Kasumi-1 (cell line): Measurements from ENCODE around the gene ANKRD18A.
"Not testable (repeated sequence)": the region's sequence is repeated elsewhere in the genome, so short reads cannot be mapped to it uniquely, and the experiment has no call there.

Experiments
- DNase-seq, 2 experiments: peaks; one replicate each; lab custom pipeline; 2025; lab: John Stamatoyannopoulos, UW

The ANKRD18A gene

DNA sequence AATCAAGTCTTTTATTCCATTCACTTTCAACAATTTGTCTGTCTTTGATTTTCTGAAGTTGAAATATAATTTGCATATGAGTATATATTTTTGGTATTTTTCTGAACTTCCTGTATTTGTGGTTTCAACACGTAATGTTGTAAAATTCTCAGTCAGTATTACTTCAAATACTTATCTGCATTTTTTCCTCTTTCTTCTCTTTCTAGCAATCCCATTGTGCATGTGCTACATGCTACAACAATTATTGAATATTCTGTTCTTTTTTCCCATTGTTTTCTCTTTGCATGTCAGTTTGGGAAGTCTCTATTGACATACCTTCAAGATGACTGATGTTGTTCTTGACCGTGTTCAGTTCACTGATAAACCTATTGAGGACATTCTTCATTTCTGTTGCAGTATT lies 5.6 kb upstream of the ANKRD18A start:
- DNase-seq = no peak

DNA sequence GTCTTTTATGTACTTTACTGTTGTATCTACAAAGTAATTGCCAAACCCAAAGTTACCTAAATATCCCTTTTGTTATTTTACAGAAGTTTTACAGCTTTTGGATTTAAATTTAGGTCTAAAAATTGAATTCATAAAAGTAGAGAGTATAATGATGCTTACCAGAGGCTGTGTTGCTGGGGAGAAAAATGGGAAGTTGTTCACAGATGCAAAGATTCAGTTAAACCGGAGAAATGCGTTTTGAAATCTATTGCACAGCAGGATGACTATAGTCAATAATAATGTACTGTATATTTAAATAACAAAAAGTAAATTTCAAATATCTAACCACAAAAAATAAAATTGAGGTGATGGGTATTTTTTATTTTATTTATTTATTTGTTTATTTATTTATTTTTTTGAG lies 2.6 kb upstream of the ANKRD18A start:
- peak in 1 of 2 experiments; percentile 10 for DNase-seq

DNA sequence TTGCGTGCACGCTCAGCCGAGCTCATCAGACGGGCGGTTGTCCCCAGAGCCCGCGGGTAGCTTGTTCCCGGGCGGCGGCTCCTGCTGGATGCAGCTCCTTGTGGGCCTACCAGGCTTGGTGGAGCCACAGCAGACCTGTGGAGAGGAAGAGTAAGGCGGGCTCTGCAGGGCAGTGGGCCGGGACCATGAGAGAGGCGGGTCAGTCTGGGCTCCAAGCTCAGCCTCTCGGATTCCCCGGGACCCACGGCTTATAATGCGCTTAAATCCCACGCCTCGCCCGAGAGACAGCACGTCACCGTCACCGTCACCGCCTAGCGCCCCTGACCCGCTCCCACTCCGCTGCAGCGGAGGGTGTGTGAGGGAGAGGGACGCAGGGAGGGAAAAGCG lies 1.9 kb upstream of the ANKRD18A start:
- DNase-seq = no peak

DNA sequence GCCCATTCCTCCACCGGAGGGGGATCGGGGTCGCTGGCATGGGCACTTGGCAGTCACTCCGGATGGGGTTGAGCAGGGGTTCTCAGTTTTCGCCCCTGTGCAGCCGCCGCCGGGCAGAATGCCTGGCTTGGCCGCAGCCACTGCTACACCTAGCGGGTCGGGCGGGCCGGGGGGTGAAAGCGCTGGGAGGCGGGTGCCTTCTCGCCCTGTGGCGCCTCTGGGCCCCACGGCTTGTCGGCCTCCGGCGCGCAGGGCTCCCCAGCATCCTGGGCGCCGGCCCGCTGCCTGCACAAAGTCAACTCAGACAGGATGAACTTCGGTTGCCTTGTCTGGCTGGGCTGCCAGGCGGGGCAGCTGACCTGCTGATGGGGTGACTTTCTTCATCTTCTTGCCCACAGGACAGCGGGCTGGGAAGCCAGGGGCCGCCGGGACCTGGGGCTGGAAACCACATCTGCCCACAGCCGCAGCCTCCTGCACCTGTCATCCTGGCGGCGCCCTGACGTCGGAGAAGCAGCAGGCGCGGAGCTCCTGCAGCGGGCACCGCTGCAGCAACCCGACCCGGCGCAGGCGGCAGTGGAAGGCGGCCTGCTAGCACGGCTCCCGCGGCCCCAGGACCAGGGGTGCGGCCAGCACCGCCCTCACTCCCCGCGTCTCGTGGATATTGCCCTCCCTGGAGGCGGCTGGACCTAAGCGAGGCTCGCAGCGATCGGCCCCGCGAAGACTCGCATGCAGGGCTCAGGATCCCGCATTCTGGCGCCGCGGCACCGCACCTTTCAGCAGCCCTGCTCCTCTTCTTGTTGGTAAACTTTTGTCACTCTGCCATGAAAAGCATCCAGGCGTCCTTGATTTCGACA lies 1.3 kb upstream of the ANKRD18A start:
- DNase-seq = no peak

DNA sequence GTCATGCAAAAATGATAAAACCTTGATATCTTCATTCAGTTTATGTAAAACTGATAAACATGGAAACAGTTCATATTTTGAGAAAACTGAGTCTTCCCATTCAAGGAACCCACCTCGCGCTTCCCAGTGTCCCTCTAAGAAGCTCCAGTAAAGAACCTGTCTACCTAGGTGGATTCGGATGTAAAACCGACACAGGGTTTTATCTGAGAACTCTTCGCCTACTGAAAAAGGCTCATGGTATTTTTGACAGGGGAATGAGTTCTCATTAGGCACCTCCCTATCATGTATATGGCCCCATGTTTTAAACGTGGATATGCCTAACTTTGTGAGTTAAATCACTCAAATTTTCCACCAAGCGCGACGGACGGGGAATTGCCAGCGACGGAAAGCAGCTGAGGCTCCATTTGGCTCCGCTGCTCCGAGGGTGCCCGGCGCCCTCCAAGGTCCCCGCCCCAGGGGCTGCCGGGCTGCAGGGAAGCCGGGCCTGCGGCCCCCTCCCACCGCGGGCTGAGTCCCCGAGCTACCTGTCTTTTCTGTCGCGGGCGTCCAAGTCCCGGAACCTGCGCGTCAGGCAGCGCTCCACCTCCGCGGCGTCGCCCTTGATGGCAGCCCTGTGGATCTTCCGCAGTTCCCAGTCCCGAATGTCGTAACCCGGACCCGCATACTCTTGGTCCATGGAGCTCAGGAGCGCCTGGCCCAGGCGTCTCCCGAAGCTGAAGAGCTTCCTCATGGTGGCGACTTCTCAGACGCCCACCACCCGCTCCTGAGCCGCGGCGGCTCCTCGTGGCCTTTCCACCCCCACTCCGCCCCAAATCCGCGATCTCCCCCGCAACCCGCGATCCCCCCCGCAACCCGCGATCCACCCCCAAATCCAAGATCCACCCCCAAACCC lies 594 bp downstream of the ANKRD18A start:
- DNase-seq = no peak

DNA sequence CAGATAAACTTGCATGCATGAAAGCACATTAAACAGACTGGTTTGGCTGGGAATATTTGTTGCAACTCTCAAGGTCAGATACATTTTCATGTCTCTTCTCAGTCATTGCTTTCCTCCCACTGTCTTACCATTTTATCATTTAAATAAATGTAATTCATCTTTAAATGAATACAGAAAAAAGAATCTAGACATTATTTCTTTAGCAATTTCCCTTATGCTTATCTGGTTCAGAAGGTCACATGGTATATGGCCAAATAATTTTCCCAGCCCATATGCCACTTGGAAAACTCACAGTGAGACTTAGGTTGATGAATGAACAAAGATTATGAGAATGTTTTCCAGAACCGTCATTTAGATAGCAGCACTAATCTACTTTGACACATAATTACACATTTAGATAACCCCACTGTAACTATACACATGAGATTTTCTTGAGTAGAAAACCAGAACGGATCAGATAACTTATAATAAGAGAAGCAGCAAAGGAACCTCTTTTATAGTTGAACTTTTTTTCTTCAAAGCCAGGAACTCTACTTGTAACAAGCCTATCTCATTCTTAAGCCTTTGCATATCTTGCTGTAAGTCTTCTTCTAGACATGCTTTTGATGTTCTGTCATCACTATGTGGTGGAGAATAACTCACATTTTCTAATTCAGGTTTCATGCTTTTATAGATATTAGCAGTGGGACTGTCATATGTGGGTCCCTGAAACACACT lies 22.2 kb downstream of the ANKRD18A start:
- not testable (repeated sequence) for DNase-seq

DNA sequence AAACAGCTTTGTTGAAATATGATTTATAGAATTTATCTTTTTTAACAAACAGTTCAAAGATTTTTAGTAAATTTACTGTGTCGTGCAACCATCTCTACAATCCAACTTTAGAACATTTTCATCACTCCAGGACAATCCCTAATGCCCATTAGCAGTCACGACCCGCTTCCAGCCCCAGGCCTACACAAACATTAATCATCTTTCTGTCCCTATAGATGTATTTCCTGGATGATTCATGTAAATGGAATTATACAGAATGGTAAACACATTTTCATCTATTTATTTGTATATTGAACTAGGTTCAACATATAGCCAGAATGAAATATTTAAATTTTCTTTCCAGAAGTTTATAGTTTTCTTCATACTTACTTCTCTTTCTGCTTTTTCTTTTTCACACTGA lies 25.3 kb downstream of the ANKRD18A start:
- not testable (repeated sequence) for DNase-seq

DNA sequence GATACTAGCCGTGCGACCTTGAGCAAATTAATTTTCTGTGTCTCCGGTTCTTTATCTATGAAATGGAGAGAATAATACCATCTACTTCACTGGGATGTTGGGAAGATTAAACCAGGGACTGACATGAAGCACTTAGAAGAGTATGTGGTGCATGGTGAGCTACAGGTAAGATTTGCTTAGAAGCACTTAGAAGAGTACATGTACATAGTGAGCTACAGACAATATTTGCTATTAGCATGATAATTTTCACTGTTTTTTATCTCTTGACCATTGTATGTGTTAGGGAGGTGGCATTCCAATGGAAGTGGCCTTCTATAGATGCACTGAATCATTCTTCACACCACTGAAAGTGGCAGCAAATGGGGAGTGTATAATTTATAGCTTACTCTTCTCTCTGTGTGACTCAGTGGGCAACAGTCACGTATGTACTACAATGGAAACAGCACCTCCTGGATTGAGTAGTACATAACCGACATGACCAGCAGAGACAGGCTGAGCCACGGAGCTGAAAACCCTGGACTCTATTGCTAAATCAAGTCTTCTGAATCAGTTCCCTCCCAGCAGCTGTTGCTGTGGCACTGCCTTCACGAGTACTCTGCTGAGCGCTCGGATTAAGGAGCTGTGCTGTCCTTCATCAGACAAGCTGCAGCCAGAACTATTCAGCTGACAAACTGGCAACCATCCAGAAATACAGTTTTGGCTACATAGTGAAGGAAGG lies 28.9 kb downstream of the ANKRD18A start:
- not testable (repeated sequence) for DNase-seq

DNA sequence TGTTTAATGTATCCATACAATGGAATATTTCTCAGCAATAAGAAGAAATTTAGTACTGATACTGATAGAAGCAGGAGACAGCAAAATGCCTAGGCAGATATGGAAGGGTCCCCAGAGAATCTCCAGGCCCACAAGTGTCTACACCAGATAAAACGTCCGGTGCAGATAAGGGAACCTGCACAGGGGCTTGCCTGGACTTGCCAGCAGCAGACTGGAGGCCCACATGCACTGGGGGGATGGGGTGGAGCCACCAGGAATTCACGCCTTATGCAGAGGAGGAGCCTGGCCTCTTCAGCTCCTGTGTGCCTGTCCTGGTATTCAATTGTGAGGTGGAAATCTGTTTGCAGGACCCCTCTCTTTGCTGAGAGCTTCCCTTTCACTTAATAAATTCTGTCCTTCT lies 36.6 kb downstream of the ANKRD18A start:
- DNase-seq = not testable (repeated sequence)

DNA sequence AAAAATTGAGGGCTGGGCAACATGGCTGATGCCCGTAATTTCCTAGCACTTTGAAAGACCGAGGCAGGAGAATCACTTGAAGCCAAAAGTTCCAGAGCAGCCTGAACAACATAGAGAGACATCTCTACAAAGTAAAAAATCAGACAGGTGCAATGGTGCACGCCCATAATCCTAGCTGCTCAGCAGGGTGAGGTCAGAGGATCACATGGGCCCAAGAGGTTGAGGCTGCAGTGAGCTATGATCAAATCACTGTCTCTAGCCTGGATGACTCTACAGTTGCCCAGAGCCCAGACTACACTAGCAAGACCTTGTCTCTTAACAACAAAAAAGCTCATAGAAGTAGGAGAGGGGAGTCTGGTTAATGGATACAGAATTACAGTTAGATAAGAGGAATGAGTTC lies 40.3 kb downstream of the ANKRD18A start:
- DNase-seq = not testable (repeated sequence)

DNA sequence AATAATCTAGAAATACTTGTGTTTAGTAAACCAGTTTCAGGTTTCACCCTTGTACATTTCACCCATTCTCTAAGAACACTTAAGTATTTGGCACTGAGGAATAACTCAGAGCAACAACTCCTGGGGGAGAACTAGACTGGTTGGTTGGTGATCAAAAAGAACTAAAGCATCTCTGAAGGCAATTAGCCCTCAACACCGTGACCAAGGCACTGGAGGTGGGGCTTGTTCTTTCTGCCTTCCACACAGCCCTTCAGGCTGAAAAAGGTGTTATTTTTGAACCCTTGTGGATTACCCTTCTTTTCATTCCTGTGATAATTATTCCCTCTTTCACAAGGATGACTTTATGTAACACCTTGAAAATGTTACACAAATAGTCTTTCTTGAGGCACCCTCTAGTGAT lies 44.2 kb downstream of the ANKRD18A start:
- not testable (repeated sequence) for DNase-seq

DNA sequence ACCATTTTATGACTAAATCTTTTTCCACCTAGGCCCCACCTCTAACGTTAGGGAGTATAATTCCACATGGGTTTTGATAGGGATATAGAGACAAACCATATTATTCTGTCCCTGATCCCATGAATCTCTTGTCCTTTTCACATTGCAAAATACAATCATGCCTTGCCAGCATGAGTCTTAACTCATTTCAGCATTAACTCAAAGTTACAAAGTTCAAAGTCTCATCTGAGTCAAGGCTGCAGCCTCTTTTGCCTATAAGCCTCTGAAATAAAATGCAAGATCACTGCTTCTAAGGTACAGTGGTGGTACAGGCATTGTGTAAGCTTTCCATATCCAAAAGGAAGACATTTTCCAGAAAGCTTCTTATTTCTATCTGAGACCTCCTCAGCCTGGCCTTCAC lies 54.3 kb downstream of the ANKRD18A start:
- DNase-seq = not testable (repeated sequence)

DNA sequence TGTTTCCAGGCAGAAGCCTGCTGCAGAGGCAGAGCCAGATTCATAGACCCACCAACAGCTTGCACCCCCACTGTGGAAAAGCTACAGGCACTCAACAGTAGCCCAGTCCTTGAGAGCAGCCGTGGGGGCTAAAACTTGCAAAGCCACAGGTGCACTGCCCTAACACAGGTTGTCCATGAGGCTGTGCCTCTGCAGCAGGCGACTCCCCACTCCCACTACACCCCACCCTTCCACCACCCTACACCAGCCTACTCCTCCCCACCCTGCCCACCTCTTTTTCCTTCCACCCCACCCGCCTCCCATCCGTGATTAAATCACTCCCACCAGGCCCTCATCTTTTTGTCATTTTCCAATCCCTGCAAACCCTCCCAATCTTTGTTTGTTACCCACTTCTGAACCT lies 55.2 kb downstream of the ANKRD18A start:
- DNase-seq = not testable (repeated sequence)

DNA sequence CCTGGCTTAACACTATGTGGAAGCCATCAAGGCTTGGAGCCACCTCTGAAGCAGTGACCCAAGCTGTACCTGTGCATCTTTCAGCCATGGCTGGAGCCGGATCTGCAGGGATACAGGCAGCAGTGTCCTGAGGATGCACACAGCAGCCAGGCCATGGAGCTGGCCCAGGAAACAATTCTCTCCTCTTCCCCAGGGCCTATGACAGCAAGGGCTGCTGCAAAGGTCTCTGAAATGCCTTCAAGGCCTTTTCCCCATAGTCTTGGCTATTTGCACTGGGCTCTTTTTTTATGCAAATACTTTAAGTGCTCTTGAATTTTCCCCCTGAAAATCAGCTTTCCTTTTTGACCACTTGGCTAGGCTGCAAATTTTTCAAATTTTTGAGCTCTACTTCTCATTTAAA lies 56.5 kb downstream of the ANKRD18A start:
- not testable (repeated sequence) for DNase-seq

DNA sequence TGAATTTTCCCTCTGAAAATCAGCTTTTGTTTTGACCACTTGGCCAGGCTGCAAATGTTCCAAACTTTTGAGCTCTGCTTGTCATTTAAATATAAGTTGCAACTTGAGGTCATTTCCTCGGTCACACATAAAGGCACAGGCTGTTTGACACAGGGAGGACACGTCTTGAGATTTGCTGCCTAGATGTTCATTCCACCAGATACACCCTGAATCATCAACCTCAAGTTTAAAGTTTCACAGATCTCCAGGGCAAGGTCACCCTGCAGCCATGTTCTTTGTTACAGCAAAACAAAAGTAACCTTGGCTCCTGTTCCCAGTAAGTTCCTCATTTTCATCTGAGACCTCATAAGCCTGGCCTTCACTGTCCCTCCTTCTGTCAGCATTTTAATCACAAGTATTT lies 59.3 kb downstream of the ANKRD18A start:
- not testable (repeated sequence) for DNase-seq

DNA sequence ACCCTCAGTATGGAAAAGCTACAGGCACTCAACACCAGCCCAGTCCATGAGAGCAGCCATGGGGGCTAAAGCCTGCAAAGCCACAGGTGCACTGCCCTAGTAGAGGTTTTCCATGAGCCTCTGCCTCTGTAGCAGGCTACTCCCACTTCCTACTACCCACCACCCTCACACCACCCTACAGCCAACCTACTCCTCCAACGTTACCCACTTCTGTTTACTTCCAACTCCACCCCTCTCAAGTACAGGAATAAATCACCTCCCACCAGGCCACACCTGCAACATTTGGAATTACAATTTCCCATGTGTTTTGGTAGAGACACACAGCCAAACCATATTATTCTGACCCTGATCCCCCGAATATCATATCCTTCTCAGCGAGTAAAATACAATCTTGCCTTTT lies 61.2 kb downstream of the ANKRD18A start:
- DNase-seq = not testable (repeated sequence)

DNA sequence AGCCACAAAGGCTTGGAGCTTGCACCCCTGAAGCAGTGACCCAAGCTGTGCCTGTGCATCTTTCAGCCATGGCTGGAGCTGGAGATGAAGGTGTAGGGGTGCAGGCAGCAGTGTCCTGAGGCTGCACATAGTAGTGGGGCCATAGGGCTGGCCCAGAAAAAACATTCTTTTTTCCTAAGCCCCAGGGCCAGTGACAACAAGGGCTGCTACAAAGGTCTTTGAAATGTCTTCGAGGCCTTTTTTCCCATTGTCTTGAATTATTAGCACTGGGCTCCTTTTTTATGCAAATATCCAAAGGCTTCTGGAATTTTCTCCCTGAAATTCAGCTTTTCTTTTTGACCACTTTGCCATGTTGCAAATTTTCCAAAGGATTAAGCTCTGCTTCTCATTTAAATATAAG lies 62.6 kb downstream of the ANKRD18A start:
- not testable (repeated sequence) for DNase-seq

DNA sequence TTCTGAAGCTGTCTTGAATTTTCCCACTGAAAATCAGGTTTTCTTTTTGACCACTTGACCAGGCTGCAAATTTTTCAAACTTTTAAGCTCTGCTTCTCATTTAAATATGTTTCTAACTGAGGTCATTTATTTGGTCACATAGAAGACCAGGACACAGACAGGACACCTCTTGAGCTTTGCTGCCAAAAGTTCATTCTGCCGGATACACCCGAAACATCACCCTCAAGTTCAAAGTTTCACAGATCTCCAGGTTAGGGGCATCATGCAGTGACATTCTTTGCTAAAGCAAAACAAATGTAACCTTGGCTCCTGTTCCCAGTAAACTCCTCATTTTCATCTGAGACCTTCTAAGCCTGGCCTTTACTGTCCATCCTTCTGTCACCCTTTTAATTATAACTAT lies 65.4 kb downstream of the ANKRD18A start:
- DNase-seq = not testable (repeated sequence)

DNA sequence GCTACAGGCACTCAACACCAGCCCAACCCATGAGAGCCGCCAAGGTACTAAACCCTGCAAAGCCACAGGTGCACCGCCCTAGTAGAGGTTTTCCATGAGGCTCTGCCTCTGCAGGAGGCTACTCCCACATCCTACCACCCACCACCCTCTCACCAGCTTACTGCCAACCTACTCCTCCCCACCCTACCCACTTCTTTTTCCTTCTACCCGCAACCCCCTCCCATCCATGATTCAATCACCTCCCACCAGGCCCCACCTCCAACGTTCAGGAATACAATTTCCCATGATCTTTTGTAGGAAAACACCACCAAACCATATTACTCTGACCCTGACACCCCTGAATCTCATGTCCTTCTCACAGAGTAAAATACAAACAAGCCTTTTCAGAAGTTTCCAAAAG lies 67.4 kb downstream of the ANKRD18A start:
- not testable (repeated sequence) for DNase-seq

DNA sequence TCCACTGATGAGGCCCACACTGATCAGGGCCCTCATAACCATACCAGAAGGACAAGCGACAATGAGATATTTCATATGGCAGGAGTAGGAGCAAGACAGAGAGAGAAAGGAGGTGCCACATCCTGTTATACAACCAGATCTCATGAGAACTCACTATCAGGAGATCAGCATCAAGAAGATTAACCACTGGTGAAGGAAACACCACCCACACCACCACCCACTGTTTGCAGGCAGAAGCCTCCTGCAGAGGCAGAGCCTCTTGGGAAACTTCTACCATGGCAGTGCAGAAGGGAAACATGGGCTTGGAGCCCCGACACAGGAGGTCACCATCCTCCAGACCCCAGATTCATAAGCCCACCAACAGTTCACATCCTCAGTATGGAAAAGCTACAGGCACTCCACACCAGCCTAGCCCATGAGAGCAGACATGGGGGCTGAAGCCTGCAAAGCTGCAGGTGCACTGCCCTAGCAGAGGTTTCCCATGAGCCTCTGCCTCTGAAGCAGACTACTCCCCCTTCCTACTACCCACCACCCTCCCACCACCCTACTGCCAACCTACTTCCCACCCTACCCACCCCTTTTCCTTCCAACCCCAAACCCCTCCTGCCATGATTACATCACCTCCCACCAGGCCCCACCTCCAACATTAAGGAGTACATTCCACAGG lies 73.8 kb downstream of the ANKRD18A start:
- not testable (repeated sequence) for DNase-seq

DNA sequence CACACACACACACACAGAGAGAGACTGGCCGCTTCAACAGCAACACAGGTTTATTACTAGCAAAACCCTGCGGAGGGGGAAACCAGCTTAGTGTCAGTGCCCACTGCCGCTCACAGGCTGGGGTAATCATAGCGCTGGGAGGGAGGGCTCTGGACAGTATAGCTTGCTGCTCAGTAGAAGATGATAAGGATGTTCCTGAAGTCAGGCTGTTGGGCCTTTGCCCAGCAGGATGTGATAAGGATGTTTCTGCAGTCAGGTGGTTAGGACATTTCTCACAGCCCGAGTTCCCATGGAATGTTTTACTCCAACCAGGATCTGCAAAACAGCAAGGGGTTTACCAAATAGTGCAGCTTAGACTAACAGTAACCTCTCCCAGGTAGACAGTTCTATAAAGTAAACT lies 79.9 kb downstream of the ANKRD18A start:
- DNase-seq = not testable (repeated sequence)
